ENCODE measurements around the gene STEAP2. TPM values are rescaled to one million over a fixed set of nuclear protein-coding genes. Genes with fewer than 3 reads are reported as not detected.

Gene STEAP2
- total RNA-seq, 1 experiment from 2014 or later: 13.4 TPM

DNA sequence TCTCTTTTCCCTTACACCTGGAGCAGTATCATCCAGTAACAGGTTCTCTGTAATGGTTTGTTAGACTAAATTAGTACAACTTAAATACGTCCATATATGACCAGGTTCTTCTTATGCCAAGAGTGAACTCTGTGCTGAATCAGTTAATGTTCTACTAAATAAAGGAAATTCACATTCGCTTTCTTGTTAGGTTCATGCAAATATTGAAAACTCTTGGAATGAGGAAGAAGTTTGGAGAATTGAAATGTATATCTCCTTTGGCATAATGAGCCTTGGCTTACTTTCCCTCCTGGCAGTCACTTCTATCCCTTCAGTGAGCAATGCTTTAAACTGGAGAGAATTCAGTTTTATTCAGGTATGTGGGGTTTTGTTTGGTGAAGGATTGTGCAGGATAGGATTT, 18.1 kb downstream of the STEAP2 start:
- RAD21 ChIA-PET (ENCODE audit: low non-redundant PET in 1 of 2, low total read pairs in 2 of 2, uncharacterized antibody in 2 of 2, unreplicated experiment in 2 of 2): no interaction called here
- ATAC-seq (no peak), DNase-seq (ENCODE audit: low read depth, low spot score) (no peak)
- H3K4me1 ChIP-seq (ENCODE audit: control insufficient read depth in 1 of 2, insufficient read depth in 2 of 2, low read length in 2 of 2): no peaks in the 10 kb centered on the region
- BruUV-seq (replicated peaks): no TSS peak
- CTCF ChIA-PET: interaction anchor here (1.2 kb wide), 1 partner anchor 18 kb away, joined by 3 read pairs; the partner anchor contains the start of gene STEAP2
- no peaks in the 10 kb centered on the region for H4K20me1 ChIP-seq (ENCODE audit: insufficient read depth)
- H3K9me3 ChIP-seq (ENCODE audit: control insufficient read depth in 1 of 2, insufficient read depth in 1 of 2, low read depth in 1 of 2, low read length in 2 of 2): no peaks in the 10 kb centered on the region
- no peaks in the 10 kb centered on the region for H3K79me2 ChIP-seq (ENCODE audit: insufficient read depth, low read length)
- POLR2A ChIA-PET: no interaction called here
- H3K9me2 ChIP-seq (ENCODE audit: insufficient read depth): no peaks in the 10 kb centered on the region
- H3K27ac ChIP-seq (ENCODE audit: low read depth, low read length): no peak overlapping the region
- no peaks in the 10 kb centered on the region for H3K27me3 ChIP-seq (ENCODE audit: insufficient read depth, low read length)
- no peak overlapping the region for H3K4me2 ChIP-seq (ENCODE audit: low read length)
- no peak overlapping the region for H2AFZ ChIP-seq (ENCODE audit: low read depth, low read length, poor library complexity, severe bottlenecking)
- no peak overlapping the region for H3K9ac ChIP-seq (ENCODE audit: low read length)
- intact Hi-C loops (cut with micrococcal nuclease): no loop called here
- TF ChIP-seq ZNF274 (IDR thresholded peaks at IDR 0.05; ENCODE audit: low read depth, low read length) (no peak), POLR2A (IDR thresholded peaks at IDR 0.05; ENCODE audit: borderline replicate concordance, extremely low read depth, insufficient read depth, insufficient read length) (no peak), SP1 (IDR thresholded peaks at IDR 0.05; ENCODE audit: low read depth) (no peak), JUND (IDR thresholded peaks at IDR 0.05) (no peak), EZH2 (IDR thresholded peaks at IDR 0.05) (no peak)
- no peaks in the 10 kb centered on the region for H3K36me3 ChIP-seq (ENCODE audit: control insufficient read depth in 1 of 2, insufficient read depth in 2 of 2, low read length in 2 of 2)
- H3K4me3 ChIP-seq (replicated peaks in 1 of 2; ENCODE audit: low read depth in 1 of 2, low read length in 2 of 2): no peak overlapping the region

- Histone ChIP-seq H3K4me1 (ENCODE audit: control insufficient read depth in 1 of 2, insufficient read depth in 2 of 2, low read length in 2 of 2) (no peaks in the 10 kb centered on the region), H3K9ac (ENCODE audit: low read length) (no peak overlapping the region), H3K36me3 (ENCODE audit: control insufficient read depth in 1 of 2, insufficient read depth in 2 of 2, low read length in 2 of 2) (no peaks in the 10 kb centered on the region), H3K4me3 (replicated peaks in 1 of 2; ENCODE audit: low read depth in 1 of 2, low read length in 2 of 2) (no peak overlapping the region), H4K20me1 (ENCODE audit: insufficient read depth) (no peaks in the 10 kb centered on the region), H3K79me2 (ENCODE audit: insufficient read depth, low read length) (no peaks in the 10 kb centered on the region), H2AFZ (ENCODE audit: low read depth, low read length, poor library complexity, severe bottlenecking) (no peak overlapping the region), H3K27ac (ENCODE audit: low read depth, low read length) (no peak overlapping the region), H3K9me2 (ENCODE audit: insufficient read depth) (no peaks in the 10 kb centered on the region), H3K4me2 (ENCODE audit: low read length) (no peak overlapping the region), H3K9me3 (ENCODE audit: control insufficient read depth in 1 of 2, insufficient read depth in 1 of 2, low read depth in 1 of 2, low read length in 2 of 2) (no peaks in the 10 kb centered on the region), H3K27me3 (ENCODE audit: insufficient read depth, low read length) (no peaks in the 10 kb centered on the region)
- ATAC-seq (no peak), DNase-seq (ENCODE audit: low read depth, low spot score) (no peak)
- intact Hi-C loops (cut with micrococcal nuclease): no loop called here
- ChIA-PET POLR2A (no interaction called here), CTCF (no interaction called here), RAD21 (ENCODE audit: low non-redundant PET in 1 of 2, low total read pairs in 2 of 2, uncharacterized antibody in 2 of 2, unreplicated experiment in 2 of 2) (no interaction called here)
- BruUV-seq (replicated peaks): no TSS peak
- TF ChIP-seq CTCF (IDR thresholded peaks at IDR 0.05 in 2 of 3, conservative IDR thresholded peaks at IDR 0.05 in 1 of 3; ENCODE audit: borderline replicate concordance in 1 of 3, insufficient read depth in 1 of 3, low read depth in 2 of 3, low read length in 2 of 3): no peak
- no peak for TF ChIP-seq CEBPB (IDR thresholded peaks at IDR 0.05; ENCODE audit: low read depth)
- no peak for TF ChIP-seq POLR2A (IDR thresholded peaks at IDR 0.05; ENCODE audit: borderline replicate concordance, extremely low read depth, insufficient read depth, insufficient read length)
- no peak for TF ChIP-seq FOSL1 (IDR thresholded peaks at IDR 0.05; ENCODE audit: low read depth)
- TF ChIP-seq CBX3 (IDR thresholded peaks at IDR 0.05; ENCODE audit: low read depth): no peak
- TF ChIP-seq, protein P1, sequence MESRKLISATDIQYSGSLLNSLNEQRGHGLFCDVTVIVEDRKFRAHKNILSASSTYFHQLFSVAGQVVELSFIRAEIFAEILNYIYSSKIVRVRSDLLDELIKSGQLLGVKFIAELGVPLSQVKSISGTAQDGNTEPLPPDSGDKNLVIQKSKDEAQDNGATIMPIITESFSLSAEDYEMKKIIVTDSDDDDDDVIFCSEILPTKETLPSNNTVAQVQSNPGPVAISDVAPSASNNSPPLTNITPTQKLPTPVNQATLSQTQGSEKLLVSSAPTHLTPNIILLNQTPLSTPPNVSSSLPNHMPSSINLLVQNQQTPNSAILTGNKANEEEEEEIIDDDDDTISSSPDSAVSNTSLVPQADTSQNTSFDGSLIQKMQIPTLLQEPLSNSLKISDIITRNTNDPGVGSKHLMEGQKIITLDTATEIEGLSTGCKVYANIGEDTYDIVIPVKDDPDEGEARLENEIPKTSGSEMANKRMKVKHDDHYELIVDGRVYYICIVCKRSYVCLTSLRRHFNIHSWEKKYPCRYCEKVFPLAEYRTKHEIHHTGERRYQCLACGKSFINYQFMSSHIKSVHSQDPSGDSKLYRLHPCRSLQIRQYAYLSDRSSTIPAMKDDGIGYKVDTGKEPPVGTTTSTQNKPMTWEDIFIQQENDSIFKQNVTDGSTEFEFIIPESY (IDR thresholded peaks at IDR 0.05; ENCODE audit: extremely low read depth, insufficient replicate concordance, low read length): no peak
- no peak for TF ChIP-seq SP1 (IDR thresholded peaks at IDR 0.05; ENCODE audit: low read depth)
Measured at GRCh38 chr7:90230834-90231233, 19.3 kb downstream of the STEAP2 start.

Data from HCT116 (cell line).